Measurements from ENCODE around the gene HUS1B.

The HUS1B gene

DNA sequence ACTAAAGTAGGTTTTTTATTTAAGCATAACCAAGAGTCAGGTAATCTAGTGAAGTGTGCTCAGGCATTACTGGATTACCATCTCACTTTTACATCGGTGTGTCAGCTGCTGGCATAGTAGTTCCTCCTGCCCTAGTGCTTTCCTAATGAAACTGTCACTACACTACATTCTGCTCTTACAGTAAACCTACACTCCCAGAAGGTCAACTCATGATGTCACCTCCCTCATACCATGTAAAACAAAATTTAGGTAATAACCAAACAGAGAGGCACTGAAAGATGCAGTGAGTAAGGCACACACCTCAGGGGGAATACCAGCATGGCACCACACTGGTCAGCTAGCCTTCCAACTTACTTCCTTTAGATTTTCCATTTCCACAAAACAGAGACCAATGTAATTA lies 23.3 kb downstream of the HUS1B start:
- Histone ChIP-seq H4K20me1 (ENCODE audit: insufficient read depth, low read length) (no peaks in the 10 kb centered on the region), H3F3A (ENCODE audit: insufficient read depth, low read length) (peaks cover 3% of the 10 kb centered on the region), H3K79me2 (ENCODE audit: low read length) (no peaks in the 10 kb centered on the region), H3K9me3 (replicated peaks; ENCODE audit: insufficient read depth, low read length) (no peaks in the 10 kb centered on the region), H2AFZ (ENCODE audit: low read length) (no peak overlapping the region), H3K4me1 (ENCODE audit: low read length) (peaks cover 13% of the 10 kb centered on the region), H3K36me3 (replicated peaks; ENCODE audit: insufficient read depth, low read length) (no peaks in the 10 kb centered on the region), H3K27ac (ENCODE audit: low read length) (no peak overlapping the region), H3K27me3 (replicated peaks; ENCODE audit: insufficient read depth, low read length) (no peaks in the 10 kb centered on the region), H3K4me3 (ENCODE audit: low read length) (no peak overlapping the region), H3K4me2 (ENCODE audit: low read depth, low read length) (no peak overlapping the region), H3K9me2 (replicated peaks; ENCODE audit: insufficient read depth, low read length) (no peaks in the 10 kb centered on the region), H3K9ac (ENCODE audit: low read length) (no peak overlapping the region)
- no peak for TF ChIP-seq CTCF (IDR thresholded peaks at IDR 0.05; ENCODE audit: low read length)
- no peak for TF ChIP-seq EZH2phosphoT487 (IDR thresholded peaks at IDR 0.05; ENCODE audit: low read length)
- no peak for TF ChIP-seq EZH2 (optimal IDR thresholded peaks at IDR 0.05; ENCODE audit: low read depth, low read length)
- no peak for DNase-seq

DNA sequence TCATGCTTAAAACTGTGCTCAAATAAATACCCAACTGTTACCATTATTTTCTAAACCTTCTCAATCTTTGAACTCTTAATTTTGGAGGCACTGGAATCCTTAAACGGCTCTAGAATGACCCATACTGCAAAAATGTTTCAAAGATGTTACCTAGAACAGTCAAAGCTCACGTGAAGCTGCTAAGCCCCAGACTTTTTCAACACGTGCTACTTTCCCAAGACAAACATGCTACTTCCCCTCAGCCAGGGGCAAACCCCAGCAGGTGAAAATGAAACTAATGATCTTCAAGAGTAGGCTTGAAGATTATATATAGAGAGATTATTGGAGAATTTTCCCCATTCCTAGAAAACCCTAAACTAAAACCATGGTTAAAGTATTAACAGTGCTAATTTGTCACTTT lies 28.1 kb downstream of the HUS1B start:
- H3K9ac ChIP-seq (ENCODE audit: low read length) = no peak overlapping the region
- peaks cover 27% of the 10 kb centered on the region for H3K4me1 ChIP-seq (ENCODE audit: low read length)
- H3F3A ChIP-seq (ENCODE audit: insufficient read depth, low read length) = peaks cover 9% of the 10 kb centered on the region
- H3K27me3 ChIP-seq (replicated peaks; ENCODE audit: insufficient read depth, low read length) = no peaks in the 10 kb centered on the region
- no peaks in the 10 kb centered on the region for H3K79me2 ChIP-seq (ENCODE audit: low read length)
- H4K20me1 ChIP-seq (ENCODE audit: insufficient read depth, low read length) = no peaks in the 10 kb centered on the region
- peak overlapping the region; percentile 9; the same call in 1 of the 2 replicates for H3K27ac ChIP-seq (ENCODE audit: low read length)
- DNase-seq = peak; percentile 65
- H3K4me2 ChIP-seq (ENCODE audit: low read depth, low read length) = peak overlapping the region; percentile 47
- no peak for TF ChIP-seq CTCF (IDR thresholded peaks at IDR 0.05; ENCODE audit: low read length)
- no peak for TF ChIP-seq EZH2 (optimal IDR thresholded peaks at IDR 0.05; ENCODE audit: low read depth, low read length)
- no peak for TF ChIP-seq EZH2phosphoT487 (IDR thresholded peaks at IDR 0.05; ENCODE audit: low read length)
- no peaks in the 10 kb centered on the region for H3K9me3 ChIP-seq (replicated peaks; ENCODE audit: insufficient read depth, low read length)
- no peaks in the 10 kb centered on the region for H3K9me2 ChIP-seq (replicated peaks; ENCODE audit: insufficient read depth, low read length)
- H3K4me3 ChIP-seq (ENCODE audit: low read length) = no peak overlapping the region
- no peak overlapping the region for H2AFZ ChIP-seq (ENCODE audit: low read length)
- no peaks in the 10 kb centered on the region for H3K36me3 ChIP-seq (replicated peaks; ENCODE audit: insufficient read depth, low read length)

GRCh38 chr6:626236-626635 lies 30.7 kb downstream of the HUS1B start:
- H2AFZ ChIP-seq (ENCODE audit: low read length) = no peak overlapping the region
- no peaks in the 10 kb centered on the region for H4K20me1 ChIP-seq (ENCODE audit: insufficient read depth, low read length)
- H3K9ac ChIP-seq (ENCODE audit: low read length) = no peak overlapping the region
- peaks cover 27% of the 10 kb centered on the region for H3K4me1 ChIP-seq (ENCODE audit: low read length)
- H3K4me2 ChIP-seq (ENCODE audit: low read depth, low read length) = no peak overlapping the region
- H3K9me2 ChIP-seq (replicated peaks; ENCODE audit: insufficient read depth, low read length) = no peaks in the 10 kb centered on the region
- no peak for DNase-seq
- no peak overlapping the region for H3K4me3 ChIP-seq (ENCODE audit: low read length)
- H3K36me3 ChIP-seq (replicated peaks; ENCODE audit: insufficient read depth, low read length) = no peaks in the 10 kb centered on the region
- no peak overlapping the region for H3K27ac ChIP-seq (ENCODE audit: low read length)
- peaks cover 9% of the 10 kb centered on the region for H3F3A ChIP-seq (ENCODE audit: insufficient read depth, low read length)
- TF ChIP-seq CTCF (IDR thresholded peaks at IDR 0.05; ENCODE audit: low read length) (no peak), EZH2 (optimal IDR thresholded peaks at IDR 0.05; ENCODE audit: low read depth, low read length) (no peak), EZH2phosphoT487 (IDR thresholded peaks at IDR 0.05; ENCODE audit: low read length) (no peak)
- no peaks in the 10 kb centered on the region for H3K27me3 ChIP-seq (replicated peaks; ENCODE audit: insufficient read depth, low read length)
- no peaks in the 10 kb centered on the region for H3K9me3 ChIP-seq (replicated peaks; ENCODE audit: insufficient read depth, low read length)
- H3K79me2 ChIP-seq (ENCODE audit: low read length) = no peaks in the 10 kb centered on the region
